Measurements from ENCODE around the gene DYSF. TPM values are rescaled to one million over a fixed set of nuclear protein-coding genes. Genes with fewer than 3 reads are reported as not detected.

DYSF gene
- total and polyA plus RNA-seq, 8 donors: 17.8 to 71.4 (median 21.6) TPM

GRCh38 chr2:71602115-71602495 is 148.7 kb downstream of the DYSF start:
- no peak for TF ChIP-seq CTCF (IDR thresholded peaks at IDR 0.05)
- H3K27ac ChIP-seq: no peak overlapping the region
- no peak overlapping the region for H3K4me3 ChIP-seq
- intact Hi-C loops (cut with DNase I): no loop called here
- H3K9me3 ChIP-seq: no peaks in the 10 kb centered on the region
- no peaks in the 10 kb centered on the region for H3K27me3 ChIP-seq
- H3K4me1 ChIP-seq: peaks cover 0 to 33% of the 10 kb centered on the region in 2 donors
- peaks cover 0 to 80% of the 10 kb centered on the region in 2 donors for H3K36me3 ChIP-seq
- peak in 1 of 4 donors; percentile 5 for DNase-seq
- no peak for ATAC-seq

DNA sequence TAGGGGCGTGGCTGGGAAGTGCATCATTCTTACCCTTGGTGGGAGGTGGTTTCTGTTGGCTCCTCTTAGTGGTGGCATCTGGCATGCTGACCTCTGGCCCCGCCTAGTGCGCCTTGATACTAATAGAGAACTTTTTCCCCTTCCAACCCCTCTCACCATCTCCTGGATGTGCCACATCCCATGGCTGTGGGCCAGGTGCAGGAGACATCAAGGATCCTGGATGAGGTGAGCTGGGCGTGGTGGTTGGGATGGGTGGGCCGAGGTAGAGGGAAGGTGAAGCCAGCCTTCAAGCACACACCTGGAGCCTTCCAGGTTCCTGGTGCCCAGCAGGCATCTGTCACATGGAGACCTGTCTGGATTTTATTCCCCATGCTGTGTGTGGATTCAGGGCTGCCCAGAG is 149.2 kb downstream of the DYSF start:
- ATAC-seq (no peak), DNase-seq (peak in 1 of 4 donors; percentile 20)
- Histone ChIP-seq H3K27ac (no peak overlapping the region), H3K36me3 (peaks cover 0 to 78% of the 10 kb centered on the region in 2 donors), H3K9me3 (no peaks in the 10 kb centered on the region), H3K4me3 (no peak overlapping the region), H3K27me3 (no peaks in the 10 kb centered on the region), H3K4me1 (peaks cover 0 to 33% of the 10 kb centered on the region in 2 donors)
- TF ChIP-seq CTCF (IDR thresholded peaks at IDR 0.05): no peak
- intact Hi-C loops (cut with DNase I): no loop called here

DNA sequence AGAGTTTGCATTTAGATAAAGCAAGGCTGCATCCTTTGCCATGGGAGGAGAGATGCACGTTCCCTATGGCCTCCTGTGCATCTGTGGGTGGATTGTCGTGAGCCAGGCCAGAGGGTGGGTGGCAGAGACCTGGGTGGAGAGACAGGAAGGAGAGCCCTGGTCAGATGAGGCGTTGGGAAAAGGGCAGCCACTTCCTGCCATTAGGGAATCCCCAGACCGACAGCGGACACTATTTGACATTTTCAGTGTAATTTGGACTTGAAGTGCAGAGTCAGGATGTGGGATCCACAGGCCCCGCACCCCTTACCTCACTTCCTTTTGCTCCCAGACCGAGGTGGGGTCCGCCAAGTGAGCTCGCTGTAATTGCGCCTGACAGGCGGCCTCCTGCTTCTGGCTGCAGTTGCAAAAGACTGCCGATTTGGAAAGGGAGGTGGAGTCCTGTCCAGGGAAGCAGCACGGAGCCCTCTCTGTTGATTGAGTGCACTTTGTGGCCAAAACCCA is 150.0 kb downstream of the DYSF start:
- Histone ChIP-seq H3K36me3 (peaks cover 0 to 74% of the 10 kb centered on the region in 2 donors), H3K4me3 (no peak overlapping the region), H3K9me3 (no peaks in the 10 kb centered on the region), H3K4me1 (peaks cover 0 to 33% of the 10 kb centered on the region in 2 donors), H3K27ac (peak overlapping the region in 1 of 2 donors; percentile 58), H3K27me3 (no peaks in the 10 kb centered on the region)
- intact Hi-C loops (cut with DNase I): no loop called here
- ATAC-seq (peak; percentile 42), DNase-seq (peak in 3 of 4 donors; percentile 34 to 59 (median 40))
- TF ChIP-seq CTCF (IDR thresholded peaks at IDR 0.05): no peak

DNA sequence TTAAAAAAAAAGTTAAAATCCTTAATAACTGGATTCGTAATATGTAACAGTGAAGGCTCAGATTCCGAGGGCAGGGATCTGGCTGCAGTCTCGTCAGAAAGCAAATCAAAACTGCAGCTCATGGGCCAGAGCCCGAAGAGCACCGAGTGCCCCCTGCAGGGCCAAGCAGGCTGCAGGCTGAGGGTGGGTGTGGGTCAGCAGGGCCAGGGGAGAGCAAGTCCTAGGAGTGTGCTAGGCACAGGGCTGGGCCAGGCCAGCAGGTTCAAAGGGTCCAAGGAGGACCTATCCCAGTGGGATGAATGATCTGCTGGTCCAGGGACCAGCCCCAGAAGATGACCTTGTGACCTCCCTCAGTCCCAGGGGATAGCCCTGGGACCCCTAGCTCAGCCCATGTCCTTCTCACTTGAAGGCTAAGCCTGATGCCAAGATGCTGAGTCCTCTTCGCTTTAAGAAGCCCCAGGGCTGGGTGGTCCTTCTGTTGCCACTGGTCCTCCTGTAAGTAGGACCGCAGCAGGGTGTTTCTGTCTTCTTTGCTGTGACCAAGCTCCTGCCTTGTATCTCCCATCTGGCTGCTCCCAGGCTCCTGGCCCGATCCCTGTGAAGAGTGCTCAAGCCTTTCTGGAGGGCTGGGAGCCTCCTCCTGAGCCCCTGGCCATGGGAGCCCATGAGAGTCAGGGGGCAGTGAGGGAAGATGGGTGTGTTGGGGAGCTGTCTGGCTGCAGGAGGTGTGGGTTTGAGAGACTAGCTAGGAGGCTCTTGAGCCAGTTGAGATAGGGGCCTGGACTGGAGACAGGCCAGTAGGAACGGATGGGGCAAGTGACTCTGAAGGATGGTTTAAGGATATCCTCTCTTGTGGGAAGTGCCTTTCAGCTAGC is 150.7 kb downstream of the DYSF start:
- Histone ChIP-seq H3K27me3 (no peaks in the 10 kb centered on the region), H3K4me1 (peaks cover 0 to 33% of the 10 kb centered on the region in 2 donors), H3K27ac (peak overlapping the region in 1 of 2 donors; percentile 58), H3K4me3 (no peak overlapping the region), H3K9me3 (no peaks in the 10 kb centered on the region), H3K36me3 (peaks cover 0 to 74% of the 10 kb centered on the region in 2 donors)
- no peak for ATAC-seq
- intact Hi-C loops (cut with DNase I): no loop called here
- DNase-seq: peak in 2 of 4 donors; percentile 25 to 53
- no peak for TF ChIP-seq CTCF (IDR thresholded peaks at IDR 0.05)

DNA sequence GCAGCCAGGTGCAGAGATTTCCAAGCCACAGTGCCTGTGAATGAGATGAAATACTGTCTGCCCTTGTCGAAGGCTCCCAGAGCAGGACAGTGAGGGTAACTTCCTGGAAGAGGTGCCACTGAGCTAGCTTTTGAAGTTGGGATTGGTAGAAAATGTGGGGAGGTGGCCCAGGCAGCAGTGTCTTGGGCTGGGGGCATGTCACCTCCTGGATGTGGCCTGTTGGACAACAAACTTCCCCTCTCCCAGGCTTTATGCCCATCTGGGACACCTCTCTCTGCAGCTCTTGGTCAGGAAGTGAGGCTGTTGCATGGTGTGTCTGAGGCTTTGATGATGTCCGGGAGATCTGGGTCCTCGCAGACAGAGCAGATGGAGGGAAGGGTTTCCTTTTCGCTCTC is 151.4 kb downstream of the DYSF start:
- intact Hi-C loops (cut with DNase I): no loop called here
- Histone ChIP-seq H3K36me3 (peaks cover 0 to 71% of the 10 kb centered on the region in 2 donors), H3K27ac (peak overlapping the region in 1 of 2 donors; percentile 58), H3K4me1 (peaks cover 0 to 33% of the 10 kb centered on the region in 2 donors), H3K27me3 (no peaks in the 10 kb centered on the region), H3K4me3 (no peak overlapping the region), H3K9me3 (no peaks in the 10 kb centered on the region)
- TF ChIP-seq CTCF (IDR thresholded peaks at IDR 0.05): no peak
- DNase-seq (peak in 2 of 4 donors; percentile 3 to 11), ATAC-seq (no peak)

Measured in left lung (tissue), 10 donors.